ENCODE measurements around the gene PALLD.
"Not testable (repeated sequence)": the region's sequence is repeated elsewhere in the genome, so short reads cannot be mapped to it uniquely, and the experiment has no call there.

The PALLD gene

DNA sequence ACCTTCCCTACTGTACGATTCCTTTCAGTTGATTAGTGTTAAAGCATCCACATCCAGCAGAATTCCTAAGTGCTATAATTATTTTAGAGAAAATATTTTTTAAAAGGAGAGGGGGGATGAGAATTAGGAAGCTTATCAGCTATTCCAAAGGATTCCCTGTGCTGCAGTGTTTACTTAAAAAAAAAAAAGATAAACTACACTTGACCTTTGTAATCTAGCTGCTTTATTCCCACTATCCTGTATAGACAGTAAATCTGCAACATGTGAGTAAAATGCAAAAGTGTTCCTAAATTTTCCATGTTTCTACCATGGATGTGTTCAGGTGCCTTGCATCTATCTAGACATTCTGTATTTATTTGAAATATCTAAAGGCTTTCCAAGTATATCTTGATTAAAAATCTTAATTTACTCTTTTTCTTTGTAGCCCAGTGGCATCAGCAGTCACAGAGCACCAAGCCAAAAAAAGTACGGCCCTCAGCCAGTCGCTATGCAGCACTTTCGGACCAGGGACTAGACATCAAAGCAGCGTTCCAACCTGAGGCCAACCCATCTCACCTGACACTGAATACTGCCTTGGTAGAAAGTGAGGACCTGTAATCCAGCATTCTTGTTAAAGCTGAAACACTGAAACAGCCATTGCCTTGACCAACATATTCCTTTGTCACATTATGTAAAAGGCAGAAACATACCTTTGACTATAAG is 429.1 kb downstream of the PALLD start:
- no peak for FAIRE-seq

GRCh38 chr4:168928346-168928745 is 431.5 kb downstream of the PALLD start:
- no peak for FAIRE-seq

DNA sequence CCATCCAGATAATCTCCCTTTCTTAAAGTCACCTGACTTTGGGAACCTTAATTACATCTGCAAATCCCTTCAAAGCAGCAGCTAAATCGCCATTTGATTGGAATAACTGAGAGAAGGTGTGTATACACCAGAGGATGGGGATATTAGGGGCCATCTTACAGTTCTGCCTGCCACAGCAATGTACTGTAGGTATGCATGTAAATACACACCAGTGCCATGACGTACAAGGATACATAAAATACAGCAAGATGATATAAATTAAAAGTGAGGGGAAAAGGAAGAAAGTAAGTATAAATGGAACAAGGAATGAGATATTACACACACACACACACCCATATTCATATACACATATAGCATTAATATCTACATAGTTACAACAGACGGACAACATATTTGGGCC is 432.0 kb downstream of the PALLD start:
- FAIRE-seq: no peak

DNA sequence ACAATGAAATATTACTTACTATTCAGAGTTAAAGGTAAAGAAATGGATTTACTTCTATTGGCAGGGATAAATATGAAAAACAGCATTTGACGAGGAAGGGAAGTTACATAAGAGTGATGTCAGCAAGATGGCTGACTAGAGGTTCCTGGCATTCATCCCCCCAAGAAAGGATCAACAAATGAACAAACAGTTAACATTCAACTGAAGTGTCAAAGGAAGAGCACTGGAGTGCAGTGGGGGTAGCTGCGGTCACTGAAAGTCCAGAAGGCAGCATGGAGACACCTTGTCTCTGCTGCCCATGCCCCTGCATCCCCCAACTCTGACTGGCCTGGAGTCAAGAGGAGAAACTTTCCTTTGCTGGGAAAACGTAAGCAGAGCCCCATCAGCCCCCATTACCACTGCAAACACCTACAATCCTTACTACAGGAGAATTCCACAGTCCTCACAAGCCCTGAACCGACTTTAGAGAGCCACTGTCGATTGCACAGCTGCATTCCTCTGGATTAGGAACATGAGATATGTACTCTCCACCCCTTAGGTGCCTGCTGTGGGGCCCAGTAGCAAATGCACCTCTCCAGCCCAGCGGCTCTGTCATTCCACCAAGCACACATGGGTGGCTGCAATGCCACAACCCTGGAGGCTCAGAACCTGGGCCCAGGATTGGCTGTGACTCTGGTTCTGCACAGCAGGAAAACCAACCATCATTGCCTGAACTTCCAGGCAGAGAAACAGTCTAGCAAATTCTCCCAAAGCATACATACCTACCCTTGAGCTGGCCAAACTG is 433.8 kb downstream of the PALLD start:
- FAIRE-seq: no peak

DNA sequence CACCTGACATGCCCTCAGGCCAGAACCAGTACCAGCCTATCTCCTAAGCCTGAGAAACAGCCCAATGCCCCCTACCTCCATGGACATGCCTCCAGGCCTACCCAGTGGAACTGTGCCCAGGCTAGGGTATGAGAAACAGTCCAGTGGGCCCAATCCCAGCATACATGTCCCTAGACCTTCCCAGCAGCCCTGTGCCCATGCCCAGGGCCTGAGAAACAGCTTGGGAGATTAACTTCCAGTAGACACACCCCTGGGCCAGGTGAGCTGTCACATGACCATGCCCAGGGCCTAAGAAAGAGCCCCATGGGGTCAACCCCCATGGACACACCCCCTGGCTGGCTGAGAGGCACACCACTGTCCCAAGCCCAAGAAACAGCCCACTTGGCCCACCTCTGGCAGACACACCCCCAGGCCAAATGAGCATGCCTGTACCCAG is 434.4 kb downstream of the PALLD start:
- no peak for FAIRE-seq

DNA sequence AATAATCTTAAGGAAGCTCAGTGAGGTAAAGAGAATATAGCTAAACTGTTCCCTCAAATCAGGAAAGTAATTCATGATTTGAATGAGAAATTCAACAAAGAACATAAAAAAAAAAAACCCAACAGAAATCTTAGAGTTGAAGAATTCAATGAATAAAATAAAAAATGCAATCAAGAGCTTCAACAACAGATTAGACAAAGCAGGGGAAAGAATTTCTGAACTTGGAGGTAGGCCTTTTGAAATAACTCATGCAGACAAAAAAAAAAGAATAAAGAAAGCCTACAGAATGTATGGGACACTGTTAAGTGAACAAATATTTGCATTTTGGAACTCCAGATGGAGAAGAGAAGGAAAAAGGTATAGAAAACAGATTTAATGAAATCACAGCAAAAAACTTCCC is 435.3 kb downstream of the PALLD start:
- no peak for FAIRE-seq

DNA sequence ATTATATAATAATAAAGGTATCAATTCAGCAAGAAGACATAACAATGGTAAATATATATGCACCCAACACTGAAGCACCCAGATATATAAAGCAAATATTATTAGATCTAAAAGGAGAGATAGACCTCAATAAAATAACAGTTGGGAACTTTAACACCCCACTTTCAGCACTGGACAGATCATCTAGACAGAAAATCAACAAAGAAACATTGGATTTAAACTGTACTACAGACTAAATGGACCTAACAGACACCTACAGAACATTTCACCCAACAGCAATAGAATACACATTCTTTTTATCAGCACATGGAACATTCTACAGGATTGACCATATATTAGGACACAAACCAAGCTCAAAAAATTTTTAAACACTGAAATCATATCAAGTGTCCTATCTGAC is 436.6 kb downstream of the PALLD start:
- no peak for FAIRE-seq

DNA sequence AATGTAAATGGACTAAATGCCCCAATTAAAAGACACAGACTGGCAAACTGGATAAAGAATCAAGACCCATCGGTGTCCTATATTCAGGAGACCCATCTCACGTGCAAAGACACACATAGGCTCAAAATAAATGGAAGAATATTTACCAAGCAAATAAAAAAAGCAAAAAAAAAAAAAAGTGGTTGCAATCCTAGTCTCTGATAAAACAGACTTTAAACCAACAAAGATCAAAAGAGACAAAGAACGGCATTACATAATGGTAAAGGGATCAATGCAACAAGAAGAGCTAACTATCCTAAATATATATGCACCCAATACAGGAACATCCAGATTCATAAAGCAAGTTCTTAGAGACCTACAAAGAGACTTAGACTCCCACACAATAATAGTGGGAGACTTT is 440.6 kb downstream of the PALLD start:
- not testable (repeated sequence) for FAIRE-seq

- no peak for FAIRE-seq
Measured at GRCh38 chr4:168942985-168943384, 446.1 kb downstream of the PALLD start.

DNA sequence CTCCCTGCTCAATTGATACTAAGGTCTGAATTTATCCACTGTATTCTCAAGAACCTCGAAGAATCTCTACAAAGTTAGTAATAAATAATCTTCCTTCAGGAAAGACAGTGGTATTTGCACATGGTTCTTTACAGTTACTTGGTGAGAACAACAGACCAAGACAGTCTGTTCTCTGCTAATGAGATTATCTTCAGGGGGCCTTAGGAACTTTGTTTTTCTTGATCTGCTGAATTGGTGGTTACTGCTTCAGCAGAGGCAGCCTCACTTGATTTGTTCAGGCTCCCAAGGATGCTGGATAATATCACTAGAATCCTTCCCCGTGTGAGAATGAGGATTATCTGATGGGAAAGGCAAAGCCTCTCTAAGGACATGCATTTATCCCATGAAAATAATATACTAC is 448.4 kb downstream of the PALLD start:
- FAIRE-seq: no peak

GRCh38 chr4:168952821-168953246 is 456.0 kb downstream of the PALLD start:
- FAIRE-seq: not testable (repeated sequence)

DNA sequence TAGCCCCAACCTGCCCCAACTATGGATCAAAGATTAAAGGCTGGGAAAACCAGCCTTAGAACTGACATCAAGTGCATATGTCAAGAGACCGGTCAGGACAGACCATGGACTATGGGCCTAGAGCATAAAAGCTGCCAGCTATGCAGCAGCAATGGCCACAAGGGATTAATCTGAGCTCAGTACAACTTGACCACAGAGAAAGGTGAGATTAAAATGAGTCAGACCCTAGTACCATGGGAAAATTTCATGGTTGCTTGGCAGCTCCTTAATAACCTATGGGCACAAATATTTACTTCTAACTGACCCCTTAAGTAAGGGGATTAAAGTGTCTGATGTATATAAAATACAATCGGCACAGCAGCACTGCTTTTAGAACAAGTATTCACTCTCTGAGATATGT is 458.8 kb downstream of the PALLD start:
- FAIRE-seq: no peak

DNA sequence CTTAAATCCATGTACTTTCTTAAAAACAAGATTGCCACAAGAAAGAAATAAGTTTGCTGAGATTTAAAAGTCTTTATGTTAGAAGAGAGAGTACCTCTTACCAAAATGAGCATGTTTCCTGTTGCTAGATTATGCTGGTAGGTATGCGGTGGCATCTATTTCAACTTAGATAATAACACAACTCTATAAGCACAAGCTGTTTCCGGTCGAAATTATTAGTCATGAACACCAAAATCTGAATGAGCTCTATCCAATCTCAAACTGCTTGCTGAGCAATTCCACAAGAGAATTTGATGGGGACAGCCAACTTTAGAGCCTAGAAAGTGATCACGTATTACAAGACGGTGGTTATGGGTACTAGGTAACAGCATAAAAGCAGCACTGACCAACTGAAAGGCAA is 463.9 kb downstream of the PALLD start:
- FAIRE-seq: no peak

- no peak for FAIRE-seq
Measured at GRCh38 chr4:168972596-168972995, 475.7 kb downstream of the PALLD start.
